ENCODE results near the gene MYOC. TPM values are rescaled to one million over a fixed set of nuclear protein-coding genes. Genes with fewer than 3 reads are reported as not detected.
"Not testable (repeated sequence)": the region's sequence is repeated elsewhere in the genome, so short reads cannot be mapped to it uniquely, and the experiment has no call there.

Gene MYOC
- polyA plus RNA-seq, 1 donor, result 0.60 TPM

DNA sequence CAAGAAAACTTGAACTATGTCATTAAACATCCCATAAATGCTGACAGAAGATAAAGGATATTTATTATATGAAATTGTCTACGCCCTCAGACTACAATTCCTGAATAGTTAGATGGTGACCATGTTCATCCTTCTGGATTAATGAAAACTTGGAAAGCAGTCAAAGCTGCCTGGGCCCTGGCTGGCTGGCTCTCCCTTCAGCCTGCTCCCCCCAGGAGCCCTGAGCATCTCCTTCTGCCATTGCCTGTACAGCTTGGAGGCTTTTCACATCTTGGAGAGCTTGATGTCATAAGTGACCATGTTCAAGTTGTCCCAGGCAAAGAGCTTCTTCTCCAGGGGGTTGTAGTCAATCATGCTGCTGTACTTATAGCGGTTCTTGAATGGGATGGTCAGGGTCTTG is 16.8 kb downstream of the MYOC start:
- no peak for DNase-seq
- no peak overlapping the region for H3K27ac ChIP-seq (ENCODE audit: low read length)
- no peaks in the 10 kb centered on the region for H3K4me1 ChIP-seq (ENCODE audit: control insufficient read depth, insufficient read depth, low read length)
- no peaks in the 10 kb centered on the region for H3K36me3 ChIP-seq (ENCODE audit: control insufficient read depth, insufficient read depth, low read length)
- H3K9me3 ChIP-seq (ENCODE audit: control insufficient read depth, low read depth, low read length), result no peaks in the 10 kb centered on the region
- WGBS (ENCODE audit: insufficient coverage, low lambda C conversion rate), result no CpG with 5 or more reads among the region's 2 CpGs
- no peak overlapping the region for H3K4me3 ChIP-seq (ENCODE audit: low read length)
- no peaks in the 10 kb centered on the region for H3K27me3 ChIP-seq (ENCODE audit: control insufficient read depth, insufficient read depth, low read length)

DNA sequence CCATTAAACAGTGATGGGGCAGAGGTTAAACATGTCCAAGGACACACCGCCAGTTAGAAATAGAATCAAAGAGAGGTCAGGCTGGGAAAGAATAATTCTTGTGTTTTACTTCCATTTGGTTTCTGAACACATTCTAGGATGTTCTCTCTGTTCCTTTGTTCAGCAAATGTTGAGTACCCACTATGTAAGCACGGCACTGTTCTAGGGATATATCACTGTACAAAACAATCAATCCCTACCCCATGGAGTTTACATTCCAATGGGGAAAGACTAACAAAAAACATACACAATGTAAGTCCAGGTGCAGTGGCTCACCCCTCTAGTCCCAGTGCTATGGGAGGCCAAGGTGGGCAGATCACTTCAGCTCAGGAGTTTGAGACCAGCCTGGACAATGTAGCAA is 24.3 kb downstream of the MYOC start:
- Histone ChIP-seq H3K27me3 (ENCODE audit: control insufficient read depth, insufficient read depth, low read length) (no peaks in the 10 kb centered on the region), H3K27ac (ENCODE audit: low read length) (no peak overlapping the region), H3K4me3 (ENCODE audit: low read length) (no peak overlapping the region), H3K4me1 (ENCODE audit: control insufficient read depth, insufficient read depth, low read length) (no peaks in the 10 kb centered on the region), H3K36me3 (ENCODE audit: control insufficient read depth, insufficient read depth, low read length) (no peaks in the 10 kb centered on the region), H3K9me3 (ENCODE audit: control insufficient read depth, low read depth, low read length) (no peaks in the 10 kb centered on the region)
- no peak for DNase-seq
- 100% methylated on average over 1 of the region's 2 CpGs for WGBS (ENCODE audit: insufficient coverage, low lambda C conversion rate)

DNA sequence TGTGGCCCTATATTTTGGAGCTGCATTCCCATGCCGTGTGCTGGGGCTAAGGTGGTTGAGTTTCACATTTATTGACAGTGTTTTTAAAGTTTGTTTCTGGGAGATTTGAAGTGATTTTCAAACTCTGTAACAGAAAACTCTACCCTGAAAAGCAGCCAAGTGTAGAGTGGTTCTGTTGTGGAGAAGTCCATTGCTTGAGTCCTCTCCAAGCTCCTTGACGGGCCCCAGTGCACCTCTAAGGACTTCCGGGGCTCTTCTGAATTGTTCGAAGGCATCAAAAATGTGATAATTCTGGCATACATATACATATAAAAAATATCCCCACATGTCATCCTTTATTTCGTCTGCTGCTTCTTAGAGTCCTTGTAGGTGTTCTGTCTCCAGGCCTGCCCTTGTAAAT is 25.5 kb downstream of the MYOC start:
- H3K36me3 ChIP-seq (ENCODE audit: control insufficient read depth, insufficient read depth, low read length), result no peaks in the 10 kb centered on the region
- H3K4me3 ChIP-seq (ENCODE audit: low read length), result no peak overlapping the region
- WGBS (ENCODE audit: insufficient coverage, low lambda C conversion rate), result 100% methylated on average over 1 of the region's 5 CpGs
- H3K27me3 ChIP-seq (ENCODE audit: control insufficient read depth, insufficient read depth, low read length), result peaks cover 2% of the 10 kb centered on the region
- H3K27ac ChIP-seq (ENCODE audit: low read length), result no peak overlapping the region
- no peak for DNase-seq
- no peaks in the 10 kb centered on the region for H3K9me3 ChIP-seq (ENCODE audit: control insufficient read depth, low read depth, low read length)
- no peaks in the 10 kb centered on the region for H3K4me1 ChIP-seq (ENCODE audit: control insufficient read depth, insufficient read depth, low read length)

DNA sequence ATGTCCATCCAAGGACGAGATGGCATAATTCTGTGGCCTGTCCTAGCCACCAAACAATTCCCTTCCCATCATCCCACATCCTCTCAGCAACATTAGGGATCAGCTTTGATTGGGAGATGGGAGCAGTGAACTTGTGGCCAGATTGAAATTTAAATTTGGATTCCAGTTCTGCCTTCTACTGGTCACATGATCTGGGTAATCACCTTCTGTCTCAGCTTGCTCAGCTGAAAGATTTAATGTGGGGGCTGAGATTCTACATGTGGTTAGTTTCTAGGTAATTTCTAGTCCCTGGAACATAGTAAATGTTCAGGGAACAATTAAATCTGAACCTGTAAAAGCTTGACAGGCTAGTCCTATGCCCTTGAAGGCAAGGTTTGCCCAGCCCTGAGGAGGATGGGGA is 27.3 kb downstream of the MYOC start:
- Histone ChIP-seq H3K36me3 (ENCODE audit: control insufficient read depth, insufficient read depth, low read length) (no peaks in the 10 kb centered on the region), H3K4me3 (ENCODE audit: low read length) (no peak overlapping the region), H3K4me1 (ENCODE audit: control insufficient read depth, insufficient read depth, low read length) (no peaks in the 10 kb centered on the region), H3K27ac (ENCODE audit: low read length) (no peak overlapping the region), H3K9me3 (ENCODE audit: control insufficient read depth, low read depth, low read length) (no peaks in the 10 kb centered on the region), H3K27me3 (ENCODE audit: control insufficient read depth, insufficient read depth, low read length) (peaks cover 3% of the 10 kb centered on the region)
- WGBS (ENCODE audit: insufficient coverage, low lambda C conversion rate), result no CpG with 5 or more reads among the region's 1 CpG
- no peak for DNase-seq

DNA sequence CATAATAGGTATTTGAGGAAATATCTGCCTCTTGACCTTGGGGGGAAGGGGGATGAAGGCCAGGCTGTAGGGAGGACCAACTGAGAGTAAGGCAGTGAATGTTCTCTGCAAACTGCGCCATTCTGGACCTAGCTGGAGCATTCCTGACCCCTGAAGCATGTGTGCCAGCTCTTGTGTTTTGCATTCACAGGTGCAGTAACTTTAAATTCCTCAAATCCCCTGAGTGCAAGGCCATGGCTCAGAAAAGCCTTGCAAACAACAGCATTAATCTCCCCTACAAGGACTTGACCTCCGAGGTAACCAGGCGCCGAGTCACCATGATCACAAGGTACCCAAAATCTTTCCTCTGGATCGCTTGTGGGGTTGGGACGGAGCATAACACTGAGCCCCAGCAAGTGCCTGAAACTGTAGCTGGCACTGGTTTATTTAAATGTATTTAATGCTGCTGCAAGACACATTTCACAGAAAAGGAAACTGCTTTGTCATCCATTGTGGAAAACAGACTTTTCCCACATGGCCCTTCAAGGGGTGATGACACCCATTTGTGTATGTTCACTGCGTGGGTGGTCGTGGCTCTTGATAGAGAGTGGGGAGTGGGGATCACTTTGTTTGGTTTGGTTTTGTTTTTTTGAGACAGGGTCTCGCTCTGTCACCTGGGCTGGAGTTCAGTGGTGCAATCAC is 28.7 kb downstream of the MYOC start:
- H3K4me1 ChIP-seq (ENCODE audit: control insufficient read depth, insufficient read depth, low read length), result no peaks in the 10 kb centered on the region
- no peak overlapping the region for H3K27ac ChIP-seq (ENCODE audit: low read length)
- H3K27me3 ChIP-seq (ENCODE audit: control insufficient read depth, insufficient read depth, low read length), result peaks cover 3% of the 10 kb centered on the region
- no peaks in the 10 kb centered on the region for H3K9me3 ChIP-seq (ENCODE audit: control insufficient read depth, low read depth, low read length)
- H3K36me3 ChIP-seq (ENCODE audit: control insufficient read depth, insufficient read depth, low read length), result no peaks in the 10 kb centered on the region
- no peak overlapping the region for H3K4me3 ChIP-seq (ENCODE audit: low read length)
- no CpG with 5 or more reads among the region's 9 CpGs for WGBS (ENCODE audit: insufficient coverage, low lambda C conversion rate)
- no peak for DNase-seq

DNA sequence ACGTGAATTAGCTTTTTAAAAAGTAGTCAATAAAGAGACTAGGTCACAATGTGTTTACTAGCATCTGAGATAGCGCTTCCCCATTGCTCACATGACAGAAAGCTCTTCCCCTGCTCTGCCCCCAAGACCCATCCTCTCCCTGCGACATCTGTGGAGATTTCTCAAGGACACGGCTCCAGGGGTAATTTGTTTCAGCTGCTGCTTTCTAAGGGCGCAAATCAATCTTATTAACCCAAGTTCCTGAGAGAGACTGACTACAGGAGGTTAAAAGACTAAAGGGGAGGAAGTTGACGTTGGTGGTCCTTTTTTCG is 30.4 kb downstream of the MYOC start, which contains the start of gene MYOCOS:
Gene MYOCOS (plus strand): TSS at position 92 of the 311 bp plus-strand sequence. CDS start 1,641 bp downstream, outside the sequence.
- Histone ChIP-seq H3K27ac (ENCODE audit: low read length) (no peak within 1 kb of the TSS), H3K9me3 (ENCODE audit: control insufficient read depth, low read depth, low read length) (no peaks in the 10 kb centered on the region), H3K4me3 (ENCODE audit: low read length) (no peak within 1 kb of the TSS), H3K27me3 (ENCODE audit: control insufficient read depth, insufficient read depth, low read length) (peaks cover 3% of the 10 kb centered on the region), H3K36me3 (ENCODE audit: control insufficient read depth, insufficient read depth, low read length) (no peaks in the 10 kb centered on the region), H3K4me1 (ENCODE audit: control insufficient read depth, insufficient read depth, low read length) (no peaks in the 10 kb centered on the region)
- WGBS (ENCODE audit: insufficient coverage, low lambda C conversion rate), result no CpG with 5 or more reads among the region's 7 CpGs
- no peak for DNase-seq

DNA sequence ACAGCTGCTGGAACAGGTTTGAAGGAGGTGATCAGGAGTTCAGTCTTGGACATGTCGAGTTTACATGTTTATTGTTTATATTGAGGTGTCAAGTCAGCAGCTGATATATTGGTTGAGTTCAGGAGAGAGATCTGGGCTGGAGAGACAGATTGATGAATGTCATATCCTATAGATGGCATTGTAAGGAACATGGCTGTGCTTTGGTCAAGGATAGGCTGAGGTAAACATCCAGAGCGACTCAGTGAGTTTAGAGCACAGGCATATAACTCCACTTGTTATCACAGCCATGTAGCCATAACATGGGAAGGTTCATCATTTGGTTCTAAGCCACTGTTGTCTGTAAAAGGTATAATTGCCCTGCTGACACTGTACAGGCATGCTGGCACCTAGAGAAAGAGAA is 35.9 kb downstream of the MYOC start:
- Histone ChIP-seq H3K27me3 (ENCODE audit: control insufficient read depth, insufficient read depth, low read length) (no peaks in the 10 kb centered on the region), H3K4me3 (ENCODE audit: low read length) (no peak overlapping the region), H3K27ac (ENCODE audit: low read length) (no peak overlapping the region), H3K9me3 (ENCODE audit: control insufficient read depth, low read depth, low read length) (no peaks in the 10 kb centered on the region), H3K36me3 (ENCODE audit: control insufficient read depth, insufficient read depth, low read length) (no peaks in the 10 kb centered on the region), H3K4me1 (ENCODE audit: control insufficient read depth, insufficient read depth, low read length) (no peaks in the 10 kb centered on the region)
- no peak for DNase-seq
- WGBS (ENCODE audit: insufficient coverage, low lambda C conversion rate), result 60% methylated on average over 1 of the region's 2 CpGs

DNA sequence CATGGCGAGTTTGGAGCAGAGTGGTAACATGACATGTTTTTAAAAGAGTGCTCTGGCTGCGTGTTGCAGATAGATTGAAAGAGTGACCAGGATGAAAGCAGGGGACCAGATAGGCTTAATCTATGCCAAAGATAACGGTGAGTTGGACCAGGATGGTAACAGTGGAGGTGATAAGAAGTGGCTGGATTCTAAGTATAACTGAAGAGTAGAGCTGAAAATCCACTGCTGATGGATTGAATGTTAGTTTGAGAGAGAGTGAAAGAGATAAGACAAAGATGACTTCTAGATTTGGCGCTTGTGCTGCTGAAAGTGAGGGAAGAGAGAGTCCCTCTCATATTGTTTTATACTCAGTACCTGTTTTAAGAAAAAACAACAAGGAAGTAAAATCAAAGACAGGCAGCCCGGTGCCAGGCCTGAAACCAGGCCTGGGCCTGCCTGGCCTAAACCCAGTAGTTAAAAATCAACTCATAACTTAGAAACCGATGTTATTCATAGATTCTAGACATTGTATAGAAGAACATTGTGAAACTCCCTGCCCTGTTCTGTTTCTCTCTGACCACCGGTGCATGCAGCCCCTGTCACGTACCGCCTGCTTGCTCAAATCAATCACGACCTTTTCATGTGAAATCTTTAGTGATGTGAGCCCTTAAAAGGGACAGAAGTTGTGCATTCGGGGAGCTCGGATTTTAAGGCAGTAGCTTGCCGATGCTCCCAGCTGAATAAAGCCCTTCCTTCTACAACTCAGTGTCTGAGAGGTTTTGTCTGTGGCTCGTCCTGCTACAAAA is 37.2 kb downstream of the MYOC start:
- not testable (repeated sequence) for H3K27me3 ChIP-seq (ENCODE audit: control insufficient read depth, insufficient read depth, low read length); H3K4me3 ChIP-seq (ENCODE audit: low read length); H3K36me3 ChIP-seq (ENCODE audit: control insufficient read depth, insufficient read depth, low read length); H3K4me1 ChIP-seq (ENCODE audit: control insufficient read depth, insufficient read depth, low read length); H3K27ac ChIP-seq (ENCODE audit: low read length); H3K9me3 ChIP-seq (ENCODE audit: control insufficient read depth, low read depth, low read length); DNase-seq
- WGBS (ENCODE audit: insufficient coverage, low lambda C conversion rate), result 40% methylated on average over 1 of the region's 14 CpGs

DNA sequence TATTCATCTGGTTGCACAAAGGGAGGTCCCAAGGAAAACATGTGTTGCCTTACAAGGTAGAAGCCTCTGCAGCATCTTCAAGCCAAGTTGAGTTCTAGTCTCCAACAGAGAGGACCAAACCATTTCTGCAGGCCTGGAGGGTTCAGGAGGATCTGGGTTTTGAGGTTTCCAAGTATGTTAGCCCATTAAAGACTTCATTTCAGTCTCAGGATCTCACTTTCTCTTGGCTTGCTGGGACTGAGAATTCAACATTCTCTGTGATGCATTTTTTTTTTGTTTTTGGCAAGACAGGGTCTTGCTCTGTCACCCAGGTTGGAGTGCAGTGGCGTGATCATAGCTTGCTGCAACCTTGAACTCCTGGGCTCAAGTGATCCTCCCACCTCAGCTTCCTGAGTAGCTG is 39.2 kb downstream of the MYOC start:
- Histone ChIP-seq H3K27ac (ENCODE audit: low read length) (no peak overlapping the region), H3K4me1 (ENCODE audit: control insufficient read depth, insufficient read depth, low read length) (no peaks in the 10 kb centered on the region), H3K27me3 (ENCODE audit: control insufficient read depth, insufficient read depth, low read length) (no peaks in the 10 kb centered on the region), H3K36me3 (ENCODE audit: control insufficient read depth, insufficient read depth, low read length) (no peaks in the 10 kb centered on the region), H3K9me3 (ENCODE audit: control insufficient read depth, low read depth, low read length) (no peaks in the 10 kb centered on the region), H3K4me3 (ENCODE audit: low read length) (no peak overlapping the region)
- WGBS (ENCODE audit: insufficient coverage, low lambda C conversion rate), result no CpG with 5 or more reads among the region's 1 CpG
- DNase-seq, result no peak

DNA sequence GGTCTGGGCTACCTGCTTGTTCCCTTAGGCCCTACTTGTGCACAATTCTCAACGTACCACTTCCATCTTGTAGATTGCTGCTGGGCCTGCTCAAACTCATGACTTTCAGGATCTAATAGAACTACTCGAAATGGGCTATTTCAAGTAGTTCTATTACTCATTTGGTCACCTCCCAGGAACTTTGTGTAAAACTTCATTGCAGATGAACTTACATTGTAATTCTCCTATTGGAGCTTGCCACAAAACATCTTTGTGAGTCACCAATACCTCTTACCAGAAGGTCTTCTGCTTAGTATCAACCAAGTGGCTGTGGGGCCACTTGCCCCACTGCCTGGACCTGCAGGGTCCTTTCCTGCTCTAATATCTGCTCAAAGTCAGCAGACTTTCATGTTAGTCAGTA is 41.2 kb downstream of the MYOC start:
- no peaks in the 10 kb centered on the region for H3K27me3 ChIP-seq (ENCODE audit: control insufficient read depth, insufficient read depth, low read length)
- H3K4me3 ChIP-seq (ENCODE audit: low read length), result no peak overlapping the region
- no peaks in the 10 kb centered on the region for H3K4me1 ChIP-seq (ENCODE audit: control insufficient read depth, insufficient read depth, low read length)
- H3K27ac ChIP-seq (ENCODE audit: low read length), result no peak overlapping the region
- no peaks in the 10 kb centered on the region for H3K9me3 ChIP-seq (ENCODE audit: control insufficient read depth, low read depth, low read length)
- DNase-seq, result no peak
- no CpG with 5 or more reads among the region's 2 CpGs for WGBS (ENCODE audit: insufficient coverage, low lambda C conversion rate)
- H3K36me3 ChIP-seq (ENCODE audit: control insufficient read depth, insufficient read depth, low read length), result no peaks in the 10 kb centered on the region

DNA sequence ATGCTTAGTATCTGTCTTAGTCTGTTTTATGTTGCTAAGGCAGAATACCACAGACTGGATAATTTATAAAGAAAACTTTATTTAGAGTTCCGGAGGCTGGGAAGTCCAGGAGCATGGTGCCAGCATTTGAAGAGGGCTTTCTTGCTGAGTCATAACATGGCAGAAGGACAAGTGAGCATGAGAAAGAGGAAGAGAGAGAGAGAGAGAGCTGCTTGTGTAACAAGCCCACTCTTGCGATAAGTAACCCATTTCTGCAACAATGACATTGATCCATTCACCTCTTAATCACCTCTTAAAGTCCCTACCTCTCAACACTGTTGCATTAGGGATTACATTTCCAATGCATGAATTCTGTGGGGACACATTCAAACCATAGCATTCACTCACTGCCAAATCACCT is 42.1 kb downstream of the MYOC start:
- Histone ChIP-seq H3K9me3 (ENCODE audit: control insufficient read depth, low read depth, low read length) (no peaks in the 10 kb centered on the region), H3K36me3 (ENCODE audit: control insufficient read depth, insufficient read depth, low read length) (no peaks in the 10 kb centered on the region), H3K4me1 (ENCODE audit: control insufficient read depth, insufficient read depth, low read length) (no peaks in the 10 kb centered on the region), H3K27me3 (ENCODE audit: control insufficient read depth, insufficient read depth, low read length) (no peaks in the 10 kb centered on the region), H3K4me3 (ENCODE audit: low read length) (no peak overlapping the region), H3K27ac (ENCODE audit: low read length) (no peak overlapping the region)
- no peak for DNase-seq
- WGBS (ENCODE audit: insufficient coverage, low lambda C conversion rate), result 100% methylated on average over 1 of the region's 2 CpGs

Measured in large intestine (tissue), 3 donors.